HEK293 (cell line): ENCODE results near the gene SUGP1.
A peak's percentile ranks its signal among the peaks of the same experiment; 100 is the strongest.
"Not testable (repeated sequence)": the region's sequence is repeated elsewhere in the genome, so short reads cannot be mapped to it uniquely, and the experiment has no call there.

Source experiments
- CTCF ChIA-PET: fragments of 350-600 bp; formaldehyde crosslinking; extraction: SDS; loops from one replicate; lab custom pipeline; 2021; ENCODE audit warnings: antibody characterized with exemption; lab: Yijun Ruan, JAX
- POLR2A ChIA-PET: fragments of 300-600 bp; formaldehyde crosslinking; extraction: SDS; loops from one replicate; lab custom pipeline; 2020; ENCODE audit warnings: antibody characterized with exemption, inconsistent platforms; lab: Yijun Ruan, JAX
- H3K27ac ChIP-seq: fragments of 200-500 bp; sonication (Bioruptor generic); 2 replicates; pipeline ENCODE4 v1.5.1; 2014; ENCODE audit warnings: low read depth, low read length, control low read depth, inconsistent platforms; ENCODE audit errors: extremely low read depth
- H3K36me3 ChIP-seq, 2 experiments: fragments of 200-500 bp in 1 of 2; sonication (Bioruptor generic) in 1 of 2; 1 replicate in 1 of 2; 2 replicates in 1 of 2; pipeline ENCODE4 v1.5.1; 2014 to 2017; ENCODE audit warnings: inconsistent platforms in 2 of 2, low read length in 2 of 2; ENCODE audit not compliant: control insufficient read depth in 2 of 2, insufficient read depth in 1 of 2
- H3K4me1 ChIP-seq: fragments of 200-500 bp; sonication (Bioruptor generic); 2 replicates; pipeline ENCODE4 v1.5.1; 2014; ENCODE audit warnings: mild to moderate bottlenecking, low read length, inconsistent platforms; ENCODE audit not compliant: control insufficient read depth, insufficient read depth
- H3K4me3 ChIP-seq: 2 replicates; pipeline ENCODE4 v1.5.1; 2011; ENCODE audit warnings: low read depth, mild to moderate bottlenecking, control low read depth, low read length, moderate library complexity
- H3K9me3 ChIP-seq: fragments of 200-500 bp; sonication (Bioruptor generic); 2 replicates; pipeline ENCODE4 v1.5.1; 2014; ENCODE audit warnings: low read depth, low read length, inconsistent platforms; ENCODE audit not compliant: control insufficient read depth, insufficient read depth
- AEBP2 ChIP-seq: fragments of 450-650 bp; formaldehyde crosslinking; IDR thresholded peaks from 2 replicates; pipeline ENCODE4 v1.5.1; 2016; ENCODE audit warnings: missing biosample characterization, missing genetic modification characterization, borderline replicate concordance
- EGR2 ChIP-seq: fragments of 450-650 bp; formaldehyde crosslinking; IDR thresholded peaks from 2 replicates; pipeline ENCODE4 v1.5.1; 2016; ENCODE audit warnings: low read depth, missing biosample characterization, missing genetic modification characterization
- PRDM1 ChIP-seq: fragments of 450-650 bp; formaldehyde crosslinking; IDR thresholded peaks from 2 replicates; pipeline ENCODE4; 2016; ENCODE audit warnings: missing biosample characterization, missing genetic modification characterization
- SP7 ChIP-seq: fragments of 450-650 bp; formaldehyde crosslinking; IDR thresholded peaks from 2 replicates; pipeline ENCODE4 v1.5.1; 2016; ENCODE audit warnings: missing biosample characterization, missing genetic modification characterization
- ZFHX2 ChIP-seq: fragments of 450-650 bp; formaldehyde crosslinking; conservative IDR thresholded peaks from 2 replicates; pipeline ENCODE4 v1.5.1; 2016; ENCODE audit warnings: missing biosample characterization, missing genetic modification characterization
- ZFP37 ChIP-seq: fragments of 450-650 bp; formaldehyde crosslinking; IDR thresholded peaks from 2 replicates; pipeline ENCODE4 v1.5.1; 2016; ENCODE audit warnings: missing biosample characterization, missing genetic modification characterization
- ZIC2 ChIP-seq: fragments of 450-650 bp; formaldehyde crosslinking; IDR thresholded peaks from 2 replicates; pipeline ENCODE4 v1.5.1; 2016; ENCODE audit warnings: missing biosample characterization, missing genetic modification characterization
- ZNF10 ChIP-seq: fragments of 450-650 bp; formaldehyde crosslinking; IDR thresholded peaks from 2 replicates; pipeline ENCODE4 v1.5.1; 2017; ENCODE audit warnings: missing biosample characterization, missing genetic modification characterization
- ZNF121 ChIP-seq: fragments of 450-650 bp; formaldehyde crosslinking; IDR thresholded peaks from 2 replicates; pipeline ENCODE4 v1.5.1; 2016; ENCODE audit warnings: missing biosample characterization, missing genetic modification characterization
- ZNF2 ChIP-seq: fragments of 450-650 bp; formaldehyde crosslinking; IDR thresholded peaks from 2 replicates; pipeline ENCODE4 v1.5.1; 2016; ENCODE audit warnings: missing biosample characterization, missing genetic modification characterization
- ZNF221 ChIP-seq: fragments of 450-650 bp; formaldehyde crosslinking; IDR thresholded peaks from 2 replicates; pipeline ENCODE4 v1.5.1; 2017; ENCODE audit warnings: missing biosample characterization, missing genetic modification characterization, borderline replicate concordance
- ZNF248 ChIP-seq: fragments of 450-650 bp; formaldehyde crosslinking; IDR thresholded peaks from 2 replicates; pipeline ENCODE4 v1.5.1; 2017; ENCODE audit warnings: missing biosample characterization, missing genetic modification characterization
- ZNF354C ChIP-seq: fragments of 450-650 bp; formaldehyde crosslinking; IDR thresholded peaks from 2 replicates; pipeline ENCODE4 v1.5.1; 2016; ENCODE audit warnings: missing biosample characterization, missing genetic modification characterization, low read depth, borderline replicate concordance
- ZNF362 ChIP-seq: fragments of 450-650 bp; formaldehyde crosslinking; IDR thresholded peaks from 2 replicates; pipeline ENCODE4 v1.5.1; 2016; ENCODE audit warnings: missing biosample characterization, missing genetic modification characterization
- ZNF501 ChIP-seq: fragments of 450-650 bp; formaldehyde crosslinking; IDR thresholded peaks from 2 replicates; pipeline ENCODE4 v1.5.1; 2016; ENCODE audit warnings: missing biosample characterization, missing genetic modification characterization
- ZNF530 ChIP-seq: fragments of 450-650 bp; formaldehyde crosslinking; IDR thresholded peaks from 2 replicates; pipeline ENCODE4 v1.5.1; 2016; ENCODE audit warnings: low read depth, missing biosample characterization, missing genetic modification characterization
- ZNF548 ChIP-seq: fragments of 450-650 bp; formaldehyde crosslinking; IDR thresholded peaks from 2 replicates; pipeline ENCODE4 v1.5.1; 2016; ENCODE audit warnings: missing biosample characterization, missing genetic modification characterization
- ZNF658 ChIP-seq: fragments of 450-650 bp; formaldehyde crosslinking; IDR thresholded peaks from 2 replicates; pipeline ENCODE4; 2016; ENCODE audit warnings: missing biosample characterization, missing genetic modification characterization
- ZNF747 ChIP-seq: fragments of 450-650 bp; formaldehyde crosslinking; IDR thresholded peaks from 2 replicates; pipeline ENCODE4 v1.5.1; 2016; ENCODE audit warnings: missing biosample characterization, missing genetic modification characterization
- ZNF843 ChIP-seq: fragments of 450-650 bp; formaldehyde crosslinking; IDR thresholded peaks from 2 replicates; pipeline ENCODE4 v1.5.1; 2016; ENCODE audit warnings: missing biosample characterization, missing genetic modification characterization
- ZSCAN30 ChIP-seq: fragments of 450-650 bp; IDR thresholded peaks from 2 replicates; pipeline ENCODE4 v1.5.1; 2018; ENCODE audit warnings: missing biosample characterization, mild to moderate bottlenecking, missing genetic modification characterization, moderate library complexity

SUGP1 gene

GRCh38 chr19:19350756-19351155 lies 30.4 kb upstream of the SUGP1 start:
- POLR2A ChIA-PET, H3K4me1 ChIP-seq, H3K4me3 ChIP-seq, H3K27ac ChIP-seq, H3K9me3 ChIP-seq: not testable (repeated sequence)
- CTCF ChIA-PET = interaction anchor here (0.9 kb wide), 1 partner anchor 205 kb away, joined by 4 read pairs; no protein-coding TSS in a partner anchor
- peaks cover 25 to 87% of the 10 kb centered on the region in 2 experiments; a peak in 2 of 3 replicates for H3K36me3 ChIP-seq
- peak; percentile 56; the same call in 1 of the 2 replicates for TF ChIP-seq ZNF121 (tag by site-specific recombination)

- TF ChIP-seq AEBP2 (tag by site-specific recombination) (no peak), ZNF530 (no peak), ZNF747 (tag by site-specific recombination) (no peak), ZSCAN30 (tag by site-specific recombination) (no peak), ZIC2 (tag by site-specific recombination) (no peak), ZNF658 (tag by site-specific recombination) (no peak), ZNF548 (tag by site-specific recombination) (no peak), ZNF362 (tag by site-specific recombination) (no peak), ZNF501 (tag by site-specific recombination) (no peak), ZFP37 (tag by site-specific recombination) (no peak), SP7 (no peak), ZNF221 (tag by site-specific recombination) (no peak), ZNF10 (tag by site-specific recombination) (no peak), ZNF354C (no peak), ZNF2 (tag by site-specific recombination) (no peak), ZNF843 (tag by site-specific recombination) (no peak)
- Histone ChIP-seq H3K9me3 (no peaks in the 10 kb centered on the region), H3K4me1 (no peaks in the 10 kb centered on the region), H3K36me3 (peaks cover 25 to 87% of the 10 kb centered on the region in 2 experiments; a peak in 2 of 3 replicates), H3K4me3 (no peak overlapping the region), H3K27ac (no peak overlapping the region)
- ChIA-PET POLR2A (no interaction called here), CTCF (interaction anchor here (0.6 kb wide), 1 partner anchor 167 kb away, joined by 3 read pairs; the partner anchor contains the start of gene NDUFA13)
Observed at GRCh38 chr19:19349365-19349764, 29.1 kb upstream of the SUGP1 start.

- CTCF ChIA-PET = no interaction called here
- POLR2A ChIA-PET = no interaction called here
Observed at GRCh38 chr19:19348266-19348665, 28.0 kb upstream of the SUGP1 start.

More at GRCh38 chr19:19348266-19348665, 28.0 kb upstream of the SUGP1 start:
- TF ChIP-seq PRDM1 (tag by site-specific recombination) = no peak
- TF ChIP-seq EGR2 (tag by site-specific recombination) = peak; percentile 87
- peak; percentile 94 for TF ChIP-seq ZFHX2
- no peak for TF ChIP-seq ZNF248 (tag by site-specific recombination)
- Histone ChIP-seq H3K4me1 (no peaks in the 10 kb centered on the region), H3K4me3 (no peak overlapping the region), H3K27ac (no peak overlapping the region), H3K9me3 (no peaks in the 10 kb centered on the region), H3K36me3 (peaks cover 25 to 87% of the 10 kb centered on the region in 2 experiments; a peak in 2 of 3 replicates)
